HEK293T (cell line): ENCODE results near the gene ABCB9.

ENCODE experiments used
- CTCF ChIA-PET: fragments of 350-600 bp; formaldehyde crosslinking; extraction: SDS; loops from one replicate; lab custom pipeline; 2021; ENCODE audit warnings: antibody characterized with exemption, inconsistent platforms; lab: Yijun Ruan, JAX
- POLR2A ChIA-PET: fragments of 350-600 bp; formaldehyde crosslinking; extraction: SDS; loops from one replicate; lab custom pipeline; 2020; ENCODE audit warnings: antibody characterized with exemption, inconsistent platforms; lab: Yijun Ruan, JAX
- DNase-seq: peaks from one replicate; pipeline ENCODE4 v3.0.0; 2012; ENCODE audit warnings: mixed read lengths; ENCODE audit errors: extremely low spot score
- ARNT ChIP-seq: fragments of 450-650 bp; IDR thresholded peaks from 2 replicates; pipeline ENCODE4 v1.6.1; 2017; ENCODE audit warnings: mild to moderate bottlenecking
- BHLHE40 ChIP-seq: fragments of 450-650 bp; IDR thresholded peaks from 2 replicates; pipeline ENCODE4 v1.6.1; 2016; ENCODE audit warnings: mild to moderate bottlenecking, moderate library complexity, borderline replicate concordance
- CTBP1 ChIP-seq: fragments of 450-650 bp; IDR thresholded peaks from 2 replicates; pipeline ENCODE4 v1.6.1; 2016; ENCODE audit warnings: borderline replicate concordance
- ELF4 ChIP-seq: fragments of 450-650 bp; IDR thresholded peaks from 2 replicates; pipeline ENCODE4 v1.6.1; 2017; ENCODE audit warnings: antibody characterized with exemption
- FOXA1 ChIP-seq: fragments of 450-650 bp; IDR thresholded peaks from 2 replicates; pipeline ENCODE4 v1.6.1; 2016; ENCODE audit warnings: mild to moderate bottlenecking
- FOXK2 ChIP-seq: fragments of 450-650 bp; IDR thresholded peaks from 2 replicates; pipeline ENCODE4 v1.6.1; 2016; ENCODE audit warnings: mild to moderate bottlenecking
- FOXM1 ChIP-seq: fragments of 450-650 bp; IDR thresholded peaks from 2 replicates; pipeline ENCODE4 v1.6.1; 2017; ENCODE audit warnings: mild to moderate bottlenecking, borderline replicate concordance
- HDGF ChIP-seq: fragments of 450-650 bp; IDR thresholded peaks from 2 replicates; pipeline ENCODE4 v1.6.1; 2017; ENCODE audit warnings: antibody characterized with exemption, borderline replicate concordance
- L3MBTL2 ChIP-seq: fragments of 450-650 bp; conservative IDR thresholded peaks from 2 replicates; pipeline ENCODE4 v1.6.1; 2016; ENCODE audit warnings: mild to moderate bottlenecking
- LEF1 ChIP-seq: fragments of 450-650 bp; IDR thresholded peaks from 2 replicates; pipeline ENCODE4 v1.6.1; 2017; ENCODE audit warnings: mild to moderate bottlenecking, borderline replicate concordance
- NFRKB ChIP-seq: fragments of 450-650 bp; IDR thresholded peaks from 2 replicates; pipeline ENCODE4 v1.6.1; 2016; ENCODE audit warnings: mild to moderate bottlenecking, moderate library complexity
- PKNOX1 ChIP-seq: fragments of 450-650 bp; IDR thresholded peaks from 2 replicates; pipeline ENCODE4 v1.6.1; 2016
- SP1 ChIP-seq: fragments of 450-650 bp; IDR thresholded peaks from 2 replicates; pipeline ENCODE4 v1.6.1; 2017
- SUZ12 ChIP-seq: fragments of 450-650 bp; IDR thresholded peaks from 2 replicates; pipeline ENCODE4 v1.6.1; 2016; ENCODE audit warnings: mild to moderate bottlenecking
- TARDBP ChIP-seq: fragments of 450-650 bp; IDR thresholded peaks from 2 replicates; pipeline ENCODE4 v1.6.1; 2016
- ZNF384 ChIP-seq: fragments of 450-650 bp; IDR thresholded peaks from 2 replicates; pipeline ENCODE4 v1.6.1; 2016

ABCB9 gene

GRCh38 chr12:122963941-122964265 lies 2.4 kb downstream of the ABCB9 start:
- no peak for DNase-seq
- POLR2A ChIA-PET: no interaction called here
- CTCF ChIA-PET: no interaction called here
- TF ChIP-seq NFRKB: no peak

- no peak for TF ChIP-seq FOXA1
- no peak for TF ChIP-seq ELF4
- no peak for TF ChIP-seq SP1
- TF ChIP-seq NFRKB: no peak
- no peak for TF ChIP-seq BHLHE40
- no peak for TF ChIP-seq SUZ12
- no peak for TF ChIP-seq HDGF
- no peak for TF ChIP-seq ARNT
- no peak for TF ChIP-seq L3MBTL2
- TF ChIP-seq PKNOX1: no peak
- no peak for TF ChIP-seq FOXK2
- TF ChIP-seq CTBP1: no peak
- TF ChIP-seq ZNF384: no peak
- TF ChIP-seq LEF1: no peak
- TF ChIP-seq TARDBP: no peak
- DNase-seq: no peak
These were observed 4.5 kb downstream of the ABCB9 start for GRCh38 chr12:122961531-122962329.

GRCh38 chr12:122960193-122960569 lies 6.1 kb downstream of the ABCB9 start:
- ChIA-PET CTCF (no interaction called here), POLR2A (no interaction called here)
- no peak for DNase-seq

More at GRCh38 chr12:122961531-122962329, 4.5 kb downstream of the ABCB9 start:
- POLR2A ChIA-PET: no interaction called here
- CTCF ChIA-PET: no interaction called here

GRCh38 chr12:122959566-122960192 lies 6.6 kb downstream of the ABCB9 start:
- TF ChIP-seq ELF4 (no peak), ARNT (no peak), FOXM1 (no peak), LEF1 (no peak), ZNF384 (no peak), L3MBTL2 (no peak), FOXK2 (no peak)
- CTCF ChIA-PET: no interaction called here
- POLR2A ChIA-PET: no interaction called here

More at GRCh38 chr12:122960193-122960569, 6.1 kb downstream of the ABCB9 start:
- TF ChIP-seq HDGF (no peak), BHLHE40 (no peak), FOXM1 (no peak), ELF4 (no peak), LEF1 (no peak), ARNT (no peak), FOXA1 (no peak), FOXK2 (no peak), CTBP1 (no peak), NFRKB (no peak), SP1 (no peak), L3MBTL2 (no peak), PKNOX1 (no peak), SUZ12 (no peak), TARDBP (no peak), ZNF384 (no peak)

GRCh38 chr12:122958198-122958888 lies 7.9 kb downstream of the ABCB9 start:
- TF ChIP-seq SP1 (no peak), SUZ12 (no peak), TARDBP (no peak), FOXM1 (no peak), HDGF (no peak), PKNOX1 (no peak), ARNT (no peak), LEF1 (no peak), CTBP1 (no peak), L3MBTL2 (no peak), FOXA1 (no peak), BHLHE40 (no peak), FOXK2 (no peak), ZNF384 (no peak), NFRKB (no peak), ELF4 (no peak)
- CTCF ChIA-PET: no interaction called here
- POLR2A ChIA-PET: no interaction called here
- no peak for DNase-seq

More at GRCh38 chr12:122959566-122960192, 6.6 kb downstream of the ABCB9 start:
- no peak for DNase-seq

GRCh38 chr12:122956035-122956434 lies 10.2 kb downstream of the ABCB9 start:
- DNase-seq: no peak
- CTCF ChIA-PET: interaction anchor here (0.8 kb wide), 1 partner anchor 95 kb away, joined by 5 read pairs; no protein-coding TSS in a partner anchor
- TF ChIP-seq ZNF384 (no peak), ELF4 (no peak), PKNOX1 (no peak), FOXK2 (no peak), SP1 (no peak), L3MBTL2 (no peak), FOXA1 (no peak), SUZ12 (no peak), LEF1 (no peak), HDGF (no peak), ARNT (no peak), NFRKB (no peak), TARDBP (no peak), BHLHE40 (no peak)
- POLR2A ChIA-PET: interaction anchor here (0.9 kb wide), 1 partner anchor 9 kb away, joined by 4 read pairs; no protein-coding TSS in a partner anchor
